ENCODE data around the gene EMX1.

The EMX1 gene

DNA sequence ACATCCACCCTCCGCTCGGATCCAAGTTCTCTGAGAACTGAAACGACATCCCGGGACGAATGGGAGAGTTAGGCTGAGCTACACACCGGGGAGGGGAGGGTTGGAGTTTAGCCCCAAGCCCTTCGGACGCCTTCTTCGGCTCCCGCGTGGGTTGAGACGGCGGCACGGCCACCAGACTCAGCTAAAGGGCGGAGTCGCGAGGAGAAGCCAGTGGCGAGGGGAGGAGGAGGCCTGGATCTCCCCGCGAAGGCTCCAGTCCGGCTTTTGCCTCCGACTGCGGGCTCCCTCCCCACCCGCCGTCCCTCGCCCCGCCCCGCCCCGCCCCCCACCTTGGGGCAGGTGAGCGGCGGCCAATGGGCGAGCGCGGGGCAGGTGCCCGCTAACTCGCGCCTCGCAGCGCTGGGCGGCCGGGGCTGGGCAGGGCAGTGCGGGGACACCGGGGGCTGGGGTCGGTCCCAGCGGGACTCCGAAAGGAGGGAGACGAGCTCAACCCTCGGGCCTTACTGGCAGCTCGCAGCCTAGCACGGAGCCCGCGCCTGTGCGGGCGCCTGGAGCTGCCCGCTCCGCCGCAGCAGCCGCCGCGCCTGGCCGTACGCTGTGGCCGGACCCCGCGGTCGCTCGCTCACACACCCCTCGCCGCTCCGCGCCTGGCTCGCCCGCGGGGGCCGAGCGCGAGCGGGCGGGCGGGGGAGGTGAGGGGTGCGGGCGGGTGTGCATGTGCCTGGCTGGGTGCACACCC is at the start of gene EMX1:
Gene EMX1, plus strand, starts transcription at position 382 of the 739 bp plus-strand sequence. Its CDS starts 334 bp downstream, at position 716.
- DNase-seq (ENCODE audit: low read depth), result no peak

DNA sequence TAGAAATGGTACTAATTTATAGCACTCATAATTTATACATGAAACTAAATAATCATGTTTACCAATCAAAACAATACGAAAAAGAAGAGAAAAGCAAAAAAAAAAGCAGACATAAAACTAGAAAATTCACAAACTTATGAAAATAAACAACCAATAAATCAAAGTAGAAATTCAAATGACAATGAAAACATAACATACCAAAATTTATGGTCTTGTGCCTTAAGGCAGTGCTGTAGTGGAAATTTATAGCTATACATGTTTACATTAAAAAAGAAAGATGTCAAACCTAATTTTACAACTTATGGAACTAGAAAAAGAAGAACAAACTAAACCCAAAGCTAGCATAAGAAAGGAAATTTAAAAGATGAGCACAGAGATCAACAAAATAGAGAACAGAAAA is 46.3 kb upstream of the EMX1 start:
- DNase-seq (ENCODE audit: low read depth), result no peak

DNA sequence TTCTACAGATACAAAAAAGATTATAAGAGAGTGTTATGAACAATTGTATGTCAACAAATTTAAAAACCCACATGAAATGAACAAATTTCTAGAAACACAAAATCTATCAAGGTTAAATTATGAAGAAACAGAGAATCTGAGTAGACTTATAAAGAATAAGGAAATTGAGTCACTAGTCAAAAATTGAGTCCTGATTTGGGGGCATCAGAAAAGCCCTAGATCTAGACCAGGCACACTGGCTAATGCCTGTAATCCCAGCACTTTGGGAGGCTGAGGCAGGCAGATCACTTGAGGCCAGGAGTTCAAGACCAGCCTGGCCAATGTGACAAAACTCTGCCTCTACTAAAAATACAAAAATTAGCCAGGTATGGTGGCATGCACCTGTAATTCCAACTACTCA is 45.4 kb upstream of the EMX1 start:
- no peak for DNase-seq (ENCODE audit: low read depth)

DNA sequence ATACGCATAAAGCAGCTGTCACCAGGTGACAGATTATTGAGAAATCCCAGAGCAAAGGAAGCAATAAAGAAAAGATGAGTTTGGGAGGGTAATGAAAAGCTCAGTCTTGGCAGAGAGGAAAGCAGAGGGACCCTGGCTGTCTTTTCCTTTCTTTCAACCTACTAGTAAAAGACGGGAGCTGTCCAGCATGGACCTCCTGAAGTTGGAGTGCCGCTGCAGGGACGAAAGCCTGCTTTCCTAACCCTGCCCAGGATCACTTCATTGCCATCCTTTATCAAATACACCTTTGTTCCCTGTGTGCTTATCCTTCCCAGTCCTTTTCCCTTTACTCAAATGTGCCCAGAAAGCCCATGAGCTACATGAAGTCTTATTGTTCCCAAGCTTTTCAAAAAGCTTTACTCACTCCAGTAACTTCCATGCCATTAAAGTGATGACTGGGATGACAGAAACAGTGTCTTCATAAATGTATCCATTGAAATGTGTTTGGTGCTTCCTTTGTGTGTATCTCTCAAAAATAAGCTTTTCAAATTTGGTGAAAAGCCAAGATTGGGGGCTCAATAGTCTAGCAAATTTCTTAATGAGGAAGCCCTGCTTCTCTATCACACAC is 33.9 kb upstream of the EMX1 start:
- no peak for DNase-seq (ENCODE audit: low read depth)

DNA sequence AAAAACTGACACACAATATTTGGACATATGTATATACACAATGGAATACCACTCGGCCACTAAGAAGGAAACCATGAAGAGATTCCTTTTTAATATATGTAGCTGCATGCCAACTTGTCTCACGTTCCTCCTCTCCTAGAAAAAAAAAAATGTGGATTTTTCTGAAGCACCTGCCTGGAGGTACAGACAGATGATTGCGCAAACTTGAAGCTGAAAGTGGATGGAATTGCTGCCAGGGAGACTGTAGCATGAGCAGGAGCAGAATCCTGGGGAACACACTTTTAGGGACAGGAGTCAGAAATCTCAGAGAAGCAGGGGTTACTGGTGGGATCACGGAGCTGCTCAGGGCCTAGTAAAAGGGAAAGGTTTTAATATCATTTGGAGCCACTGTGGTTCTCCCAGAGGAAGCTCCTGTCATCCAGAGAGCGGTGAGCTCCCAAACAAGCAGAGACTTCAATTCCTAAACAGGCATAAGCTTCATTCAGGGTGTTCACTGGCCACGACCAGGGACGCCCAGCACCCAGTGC is 30.8 kb upstream of the EMX1 start:
- no peak for DNase-seq (ENCODE audit: low read depth)

DNA sequence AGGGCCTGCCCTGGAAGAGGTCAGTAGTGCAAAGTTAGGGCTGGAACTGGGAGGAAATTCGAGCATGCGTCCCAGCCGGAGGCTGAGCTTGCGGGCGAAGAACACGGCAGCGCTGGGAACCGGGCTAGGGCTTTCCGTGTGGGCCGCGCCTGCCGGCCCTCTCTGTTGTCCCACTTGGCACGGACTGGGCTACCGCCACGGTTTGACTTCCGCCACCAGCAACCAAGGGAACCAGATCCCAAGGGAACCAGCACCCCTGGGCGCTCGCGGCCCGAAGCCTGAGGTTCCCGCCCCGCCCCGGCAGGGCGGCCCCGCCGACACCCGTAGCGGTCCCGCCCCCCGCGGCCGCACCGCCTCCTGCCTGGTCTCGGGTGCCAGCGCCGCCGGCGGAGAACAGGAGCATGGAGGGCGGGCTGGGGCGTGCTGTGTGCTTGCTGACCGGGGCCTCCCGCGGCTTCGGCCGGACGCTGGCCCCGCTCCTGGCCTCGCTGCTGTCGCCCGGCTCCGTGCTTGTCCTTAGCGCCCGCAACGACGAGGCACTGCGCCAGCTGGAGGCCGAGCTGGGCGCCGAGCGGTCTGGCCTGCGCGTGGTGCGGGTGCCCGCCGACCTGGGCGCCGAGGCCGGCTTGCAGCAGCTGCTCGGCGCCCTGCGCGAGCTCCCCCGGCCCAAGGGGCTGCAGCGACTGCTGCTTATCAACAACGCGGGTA is 30.1 kb upstream of the EMX1 start, which contains the start of gene SPR:
Gene SPR, plus strand, starts transcription at position 377 of the 708 bp plus-strand sequence. Its CDS starts 25 bp downstream, at position 402.
- no peak for DNase-seq (ENCODE audit: low read depth)

DNA sequence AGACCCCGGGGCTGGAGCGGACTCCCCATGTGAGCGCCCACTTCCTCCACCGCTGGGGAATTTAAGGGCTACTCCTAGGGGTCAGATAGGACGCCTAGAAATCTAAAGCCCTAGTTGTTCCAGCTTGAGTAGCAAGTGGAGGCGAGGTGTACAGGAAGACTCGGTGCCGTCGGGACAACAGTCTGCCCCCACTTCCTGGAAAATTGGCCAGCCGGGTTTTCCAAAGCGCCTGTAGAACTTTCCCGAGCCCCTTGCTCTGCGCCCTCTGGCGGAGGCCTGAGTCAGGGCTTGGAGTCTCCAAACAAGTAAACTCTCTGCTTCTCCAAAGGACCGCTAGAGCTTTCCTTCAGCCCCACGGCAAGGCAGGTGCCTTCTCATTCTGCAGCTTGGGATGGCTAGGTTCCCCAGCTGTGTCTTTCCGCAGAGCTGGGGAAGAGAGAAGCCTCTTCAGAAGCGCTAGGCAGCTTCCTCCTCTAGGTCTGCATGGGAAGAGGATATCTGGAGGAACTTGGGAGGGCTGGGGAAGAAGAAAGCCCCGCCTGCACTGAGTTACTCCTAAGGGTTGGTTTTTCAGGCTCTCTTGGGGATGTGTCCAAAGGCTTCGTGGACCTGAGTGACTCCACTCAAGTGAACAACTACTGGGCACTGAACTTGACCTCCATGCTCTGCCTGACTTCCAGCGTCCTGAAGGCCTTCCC is 29.4 kb upstream of the EMX1 start:
- DNase-seq (ENCODE audit: low read depth), result peak; percentile 64

DNA sequence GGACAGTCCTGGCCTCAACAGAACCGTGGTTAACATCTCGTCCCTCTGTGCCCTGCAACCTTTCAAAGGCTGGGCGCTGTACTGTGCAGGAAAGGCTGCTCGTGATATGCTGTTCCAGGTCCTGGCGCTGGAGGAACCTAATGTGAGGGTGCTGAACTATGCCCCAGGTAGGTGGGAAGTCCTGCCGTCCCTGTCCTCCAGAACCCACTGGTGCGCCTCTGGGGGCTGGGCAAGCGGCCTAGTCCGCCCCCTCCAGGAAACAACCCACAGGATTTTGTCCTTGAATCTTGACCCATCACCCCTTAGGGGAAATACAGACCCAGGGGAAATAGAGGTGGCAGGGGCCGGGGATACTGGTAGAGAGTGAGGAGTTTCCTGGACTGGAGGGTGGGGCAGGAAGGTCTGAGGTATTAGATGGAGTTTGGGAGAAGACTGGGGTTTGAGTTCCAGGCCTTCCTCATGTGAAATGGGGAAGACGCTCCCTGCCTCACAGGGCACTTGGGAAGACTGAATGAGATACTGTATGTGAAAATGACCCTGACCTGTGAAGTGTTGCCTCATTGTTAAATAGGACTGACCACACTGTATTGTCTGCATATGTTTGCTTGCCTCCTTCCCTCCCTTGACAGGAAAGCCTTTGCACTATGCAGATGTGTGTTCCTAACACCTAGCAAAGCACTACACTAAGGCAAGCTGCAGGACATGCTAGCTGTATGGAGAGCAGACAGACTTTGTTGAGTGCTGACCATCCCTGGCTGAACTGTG is 28.7 kb upstream of the EMX1 start:
- DNase-seq (ENCODE audit: low read depth), result no peak

DNA sequence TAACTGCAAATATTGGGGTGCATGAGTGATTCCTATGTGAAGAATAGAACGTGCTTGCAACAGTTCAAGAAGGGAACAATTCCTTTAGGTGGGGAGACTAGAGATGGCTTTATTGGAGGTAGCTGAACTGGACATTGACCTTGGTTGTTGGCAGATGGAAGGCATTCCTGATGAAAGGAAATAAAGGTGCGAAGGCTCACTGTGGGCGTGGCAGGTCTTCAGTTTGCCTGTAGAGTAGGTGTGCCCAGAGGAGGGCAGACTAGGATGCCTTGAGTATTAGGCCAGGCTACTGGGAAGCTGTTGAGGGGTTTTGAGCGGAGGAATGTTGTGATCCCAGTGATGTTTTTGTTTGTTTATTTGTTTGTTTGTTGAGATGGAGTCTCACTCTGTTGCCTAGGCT is 27.3 kb upstream of the EMX1 start:
- DNase-seq (ENCODE audit: low read depth), result no peak

DNA sequence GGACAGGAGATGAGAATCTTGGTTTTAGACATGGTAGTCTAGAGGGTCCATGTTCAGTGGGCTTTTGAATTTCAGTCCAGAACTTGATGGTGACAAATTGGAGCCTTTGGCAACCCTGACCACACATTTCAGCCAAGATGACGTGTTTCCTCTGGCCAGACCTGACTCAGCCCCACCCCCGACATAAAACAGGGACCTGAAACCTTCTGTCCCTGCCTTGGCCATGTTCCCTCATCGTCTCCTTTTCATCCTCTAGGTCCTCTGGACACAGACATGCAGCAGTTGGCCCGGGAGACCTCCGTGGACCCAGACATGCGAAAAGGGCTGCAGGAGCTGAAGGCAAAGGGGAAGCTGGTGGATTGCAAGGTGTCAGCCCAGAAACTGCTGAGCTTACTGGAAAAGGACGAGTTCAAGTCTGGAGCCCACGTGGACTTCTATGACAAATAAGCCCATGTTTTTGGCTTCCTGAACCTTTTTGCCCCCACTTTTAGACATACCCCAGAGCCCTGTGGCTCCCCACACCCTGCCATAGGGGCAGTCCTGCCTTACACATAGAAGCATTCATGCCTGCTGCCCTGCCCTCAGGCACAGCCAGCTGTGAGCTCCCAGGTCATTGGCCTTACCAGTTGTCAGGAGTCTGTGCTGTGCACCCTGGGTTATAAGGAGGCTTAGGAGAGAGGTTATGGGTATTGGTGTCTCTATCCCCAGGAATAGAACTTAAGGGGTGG is 26.1 kb upstream of the EMX1 start:
- DNase-seq (ENCODE audit: low read depth), result no peak

DNA sequence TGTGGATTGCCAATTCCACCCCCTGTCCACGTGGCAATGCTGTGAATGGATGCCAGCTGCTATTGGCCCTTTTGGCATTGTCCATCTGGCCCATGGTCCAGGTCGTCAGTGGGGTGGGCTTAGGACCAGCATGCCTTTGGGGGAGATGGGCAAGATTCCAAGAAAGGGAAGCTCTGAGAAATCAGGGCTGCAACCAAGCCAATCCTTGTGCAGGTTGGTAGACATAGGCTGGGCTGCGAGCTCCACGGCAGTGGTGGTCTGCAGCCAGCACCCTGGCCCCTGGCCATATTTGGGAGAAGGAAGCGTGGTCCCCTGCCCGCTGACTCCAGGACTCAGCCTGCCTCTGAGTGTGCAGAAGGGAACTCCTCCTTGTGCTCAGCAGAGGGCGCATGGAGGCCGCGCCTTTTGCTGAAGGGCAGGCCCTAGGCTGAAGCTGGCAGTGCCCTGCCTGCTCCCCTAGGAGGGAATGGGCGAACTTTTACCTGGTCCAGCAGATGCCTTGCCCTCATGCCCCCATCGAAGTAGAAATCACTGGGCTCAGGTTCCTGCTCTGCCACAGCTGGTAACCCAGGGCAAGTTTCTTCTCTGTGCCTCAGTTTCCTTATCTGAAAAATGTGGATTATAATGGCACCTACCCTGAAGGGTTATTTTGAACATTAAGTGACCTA is 24.7 kb upstream of the EMX1 start:
- peak; percentile 68 for DNase-seq (ENCODE audit: low read depth)

DNA sequence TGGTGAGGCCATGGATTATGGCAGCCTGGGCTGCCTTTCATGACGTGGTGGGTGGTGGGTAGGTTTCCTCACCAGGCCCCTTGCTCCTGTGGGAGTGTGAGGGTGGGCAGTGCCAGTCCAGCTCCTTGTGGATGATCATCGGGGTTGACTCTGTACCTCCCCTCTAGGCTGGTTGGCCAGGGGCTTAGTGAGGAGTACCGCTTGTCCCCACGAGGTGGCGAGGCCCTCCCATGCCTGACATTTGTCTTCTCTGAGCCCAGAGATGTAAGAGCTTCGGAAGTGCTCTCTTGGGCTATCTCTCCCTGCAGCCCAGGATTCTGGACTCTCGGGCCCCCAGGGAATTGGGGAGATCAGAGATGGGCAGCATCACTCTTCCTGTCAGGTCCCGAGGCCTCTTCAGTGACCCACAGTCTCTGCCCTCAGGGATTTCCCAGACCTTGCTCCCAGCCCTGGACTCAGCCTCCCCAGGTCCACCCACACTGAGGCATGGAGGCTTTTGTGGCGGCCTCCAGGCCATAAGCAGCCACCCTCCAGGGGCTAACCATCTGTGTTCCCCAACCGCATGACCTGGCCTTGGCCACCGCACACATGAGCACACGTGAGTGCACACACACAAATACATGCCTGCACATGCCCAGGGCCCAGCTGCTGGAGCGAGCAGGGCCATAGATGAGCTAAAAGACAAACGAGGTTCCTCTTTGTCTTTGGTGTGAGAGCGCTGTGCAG is 23.6 kb upstream of the EMX1 start:
- peak; percentile 43 for DNase-seq (ENCODE audit: low read depth)

DNA sequence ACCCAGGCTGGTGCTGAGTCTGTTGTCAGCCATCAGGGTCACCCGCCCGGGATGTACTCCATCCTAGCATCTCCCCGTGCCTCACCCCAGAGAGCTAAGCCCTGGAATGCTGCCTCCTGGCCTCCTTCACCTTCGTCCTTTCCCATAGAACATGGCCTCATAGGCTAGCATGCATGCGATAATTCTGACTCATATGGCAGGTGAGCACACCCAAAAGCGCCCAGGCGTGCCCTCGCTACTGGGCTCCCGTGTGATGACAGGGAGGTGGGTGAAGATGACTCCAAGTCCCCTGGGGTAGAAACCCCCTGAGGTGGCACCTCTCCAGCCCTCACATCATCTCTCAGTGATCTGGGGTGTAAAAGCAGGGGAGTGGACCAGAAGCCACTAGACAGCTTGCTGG is 22.8 kb upstream of the EMX1 start:
- no peak for DNase-seq (ENCODE audit: low read depth)

DNA sequence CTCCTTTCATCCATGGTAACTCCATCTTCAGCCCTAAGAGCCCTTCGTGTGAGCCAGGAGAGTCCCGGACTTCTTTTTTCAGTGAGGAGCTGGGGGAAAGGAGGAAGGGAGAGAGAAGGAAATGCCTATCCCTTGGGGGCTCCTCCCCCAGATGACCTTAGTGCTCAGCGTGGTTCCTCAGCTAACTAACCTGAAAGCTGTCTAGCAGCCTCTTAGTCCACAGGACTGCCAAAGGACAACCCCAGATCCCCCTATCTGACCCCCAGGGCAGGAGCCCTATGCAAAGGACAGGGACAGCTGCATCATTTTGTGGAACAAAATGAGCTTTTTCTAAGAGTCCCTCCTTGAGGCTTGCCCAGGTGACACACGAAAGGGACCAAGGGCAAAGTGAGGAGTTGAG is 22.2 kb upstream of the EMX1 start:
- no peak for DNase-seq (ENCODE audit: low read depth)

DNA sequence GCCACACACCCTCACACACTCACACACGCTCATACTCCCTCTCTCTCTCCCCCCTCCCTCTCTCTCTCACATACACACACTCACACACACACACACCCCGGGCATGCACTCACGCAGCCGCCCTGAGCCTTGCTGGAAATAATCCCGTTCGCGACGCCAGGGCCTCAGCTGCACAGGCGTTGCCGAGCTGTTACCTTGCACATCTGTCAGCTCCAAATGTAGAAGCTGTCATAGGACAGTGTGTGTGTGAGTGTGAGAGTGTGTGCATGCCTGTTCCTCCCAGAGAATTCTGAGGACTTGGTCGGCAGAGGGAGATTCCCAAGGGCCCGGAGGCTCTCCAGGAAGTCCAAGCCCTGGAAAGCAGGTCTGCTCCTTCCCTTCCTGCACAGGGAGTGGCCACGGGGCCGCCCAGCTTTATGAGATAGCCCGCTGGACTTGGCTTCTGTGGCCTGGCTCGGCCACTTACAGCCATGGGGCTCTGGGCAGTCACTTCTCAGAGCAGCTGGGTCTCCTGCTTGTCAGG is 21.5 kb upstream of the EMX1 start:
- DNase-seq (ENCODE audit: low read depth), result peak; percentile 10

DNA sequence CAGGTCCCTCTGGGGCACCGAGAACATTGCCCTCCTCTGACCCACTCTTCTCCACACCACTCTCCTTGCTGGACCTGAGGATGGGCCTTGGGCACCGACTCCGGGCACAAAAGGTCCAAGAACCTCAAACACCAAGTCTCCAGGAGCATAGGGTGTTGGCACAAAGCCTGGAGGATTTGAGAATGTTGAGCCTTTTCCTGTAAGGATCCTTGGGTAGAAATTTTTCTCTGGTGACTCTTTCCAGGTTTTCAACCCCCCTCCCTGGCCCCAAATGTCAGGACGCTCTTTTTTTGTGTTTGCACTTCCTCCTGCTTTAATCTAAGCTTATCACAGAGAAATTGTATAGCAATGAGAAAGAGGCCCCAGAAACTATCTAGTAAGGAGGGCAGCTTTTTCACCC is 20.9 kb upstream of the EMX1 start:
- DNase-seq (ENCODE audit: low read depth), result no peak

DNA sequence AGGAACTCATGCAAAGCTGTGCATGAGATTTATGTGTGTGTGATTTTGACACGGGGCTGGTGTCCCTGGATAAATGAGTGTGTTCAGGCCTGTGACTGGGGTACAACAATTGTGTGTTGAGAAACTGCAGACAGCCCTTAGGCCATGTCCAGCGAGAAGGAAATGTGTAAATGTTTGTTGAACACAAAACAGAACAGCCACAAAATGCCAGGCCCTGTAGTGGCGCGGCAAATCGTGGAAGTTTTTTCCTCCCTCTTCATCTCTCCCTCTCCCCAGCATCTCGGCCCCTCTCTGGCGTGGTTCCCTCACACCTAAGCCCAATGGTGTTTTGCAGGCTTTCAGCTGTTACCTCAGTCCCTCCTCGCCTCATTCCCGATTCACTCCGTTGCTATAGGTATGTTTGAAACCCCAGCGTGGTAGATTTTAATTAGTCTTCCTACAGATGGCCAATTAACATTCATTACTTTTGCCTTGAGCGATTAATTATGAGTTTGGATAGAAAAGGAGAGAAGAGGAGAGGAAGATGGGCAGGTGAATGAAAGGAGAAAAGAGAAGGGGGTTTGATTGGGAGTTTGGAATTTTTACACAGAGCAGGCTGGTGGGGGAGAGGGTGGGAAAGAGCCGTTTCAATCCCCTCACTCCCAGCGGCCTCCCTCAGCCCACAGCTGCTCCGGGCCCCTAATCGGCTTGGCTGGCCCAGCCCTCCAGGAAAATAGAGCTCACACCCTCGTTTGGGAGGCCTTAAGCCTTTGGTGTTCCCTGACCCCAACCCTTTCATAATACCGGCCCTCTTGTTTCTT is 19.3 kb upstream of the EMX1 start:
- no peak for DNase-seq (ENCODE audit: low read depth)

DNA sequence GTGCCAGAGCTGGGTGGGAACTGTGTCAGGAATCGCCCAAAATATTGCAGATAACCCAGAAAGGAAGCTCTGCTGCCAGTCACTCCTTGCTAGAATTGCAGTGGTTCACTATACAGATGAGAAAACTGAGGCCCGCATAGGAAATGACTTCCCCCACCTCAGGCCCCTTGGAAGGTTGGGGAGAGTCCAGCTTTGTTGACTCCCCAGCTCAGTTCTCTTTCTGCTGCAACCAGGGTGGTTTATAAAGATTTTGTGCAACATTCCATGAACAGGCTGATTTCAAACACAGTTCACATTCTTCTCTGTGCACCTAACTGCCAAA is 18.8 kb upstream of the EMX1 start:
- DNase-seq (ENCODE audit: low read depth), result no peak

All from fibroblast of the conjunctiva (primary cell).